ENCODE measurements around the gene JAK3. TPM values are rescaled to one million over a fixed set of nuclear protein-coding genes. Genes with fewer than 3 reads are reported as not detected.

Gene JAK3
- total and polyA plus RNA-seq, 2 of the 4 experiments (the other 2 are of a cell fraction) = 0.36 to 1.5 TPM

Small RNA genes lying within 50 kb of the gene (microRNA-seq; reads per million reads assigned to microRNA genes)
- gene SNORA68 (ENCODE audit: insufficient read depth, insufficient read length) = not detected

Small RNA genes lying within 50 kb of the gene (small RNA-seq; reads per million reads assigned to genes)
- 0 reads per million in 5 experiments for gene SNORA68

Other genes starting within 250 kb of the JAK3 start
- under 0.01 and 0.18 TPM in 2 replicates for gene UNC13A, start 159.6 kb downstream of the JAK3 start, total RNA-seq (2012; rRNA removed)
- 0.16 and 0.22 TPM in 2 replicates for gene UNC13A, start 159.6 kb downstream of the JAK3 start, polyA plus RNA-seq (2012; rRNA removed)
- 6.1 and 10.6 TPM in 2 replicates for gene MAP1S, start 128.5 kb downstream of the JAK3 start, total RNA-seq (2012; rRNA removed)
- 48.6 and 50.1 TPM in 2 replicates for gene MAP1S, start 128.5 kb downstream of the JAK3 start, polyA plus RNA-seq (2012; rRNA removed)
- 0.18 and 0.28 TPM in 2 replicates for gene FCHO1, start 96.5 kb downstream of the JAK3 start, total RNA-seq (2012; rRNA removed)
- 1.0 and 1.7 TPM in 2 replicates for gene FCHO1, start 96.5 kb downstream of the JAK3 start, polyA plus RNA-seq (2012; rRNA removed)
- not detected in 2 replicates for gene B3GNT3, start 52.8 kb downstream of the JAK3 start, total RNA-seq (2012; rRNA removed)
- not detected in 2 replicates for gene B3GNT3, start 52.8 kb downstream of the JAK3 start, polyA plus RNA-seq (2012; rRNA removed)
- not detected in 2 replicates for gene INSL3, start 26.5 kb downstream of the JAK3 start, total RNA-seq (2012; rRNA removed)
- gene INSL3, start 26.5 kb downstream of the JAK3 start, polyA plus RNA-seq (2012; rRNA removed) = not detected in 2 replicates
- 1,241 and 1,351 TPM in 2 replicates for gene RPL18A, start 11.9 kb upstream of the JAK3 start, total RNA-seq (2012; rRNA removed)
- gene RPL18A, start 11.9 kb upstream of the JAK3 start, polyA plus RNA-seq (2012; rRNA removed) = 1,735 and 2,064 TPM in 2 replicates
- gene SLC5A5, start 24.0 kb upstream of the JAK3 start, total RNA-seq (2012; rRNA removed) = not detected in 2 replicates
- not detected in 2 replicates for gene SLC5A5, start 24.0 kb upstream of the JAK3 start, polyA plus RNA-seq (2012; rRNA removed)
- 29.4 and 30.1 TPM in 2 replicates for gene CCDC124, start 85.0 kb upstream of the JAK3 start, total RNA-seq (2012; rRNA removed)
- gene CCDC124, start 85.0 kb upstream of the JAK3 start, polyA plus RNA-seq (2012; rRNA removed) = 112 and 148 TPM in 2 replicates
- under 0.01 TPM in 1 of 2 replicates, not detected in the other for gene KCNN1, start 119.1 kb upstream of the JAK3 start, total RNA-seq (2012; rRNA removed)
- gene KCNN1, start 119.1 kb upstream of the JAK3 start, polyA plus RNA-seq (2012; rRNA removed) = 0.09 and 0.36 TPM in 2 replicates
- 1.4 and 1.9 TPM in 2 replicates for gene ARRDC2, start 160.2 kb upstream of the JAK3 start, total RNA-seq (2012; rRNA removed)
- gene ARRDC2, start 160.2 kb upstream of the JAK3 start, polyA plus RNA-seq (2012; rRNA removed) = 4.5 and 4.9 TPM in 2 replicates
- gene IL12RB1, start 239.0 kb upstream of the JAK3 start, total RNA-seq (2012; rRNA removed) = not detected in 2 replicates
- not detected in 2 replicates for gene IL12RB1, start 239.0 kb upstream of the JAK3 start, polyA plus RNA-seq (2012; rRNA removed)
- 1.3 and 1.4 TPM in 2 replicates for gene MAST3, start 249.8 kb upstream of the JAK3 start, total RNA-seq (2012; rRNA removed)
- 3.9 and 4.3 TPM in 2 replicates for gene MAST3, start 249.8 kb upstream of the JAK3 start, polyA plus RNA-seq (2012; rRNA removed)